KOPT-K1 (cell line): ENCODE data around the gene RBM10.

Source experiments
- H3K27ac ChIP-seq: fragments of 200-600 bp; sonication (generic); 2 replicates; pipeline ENCODE4 v1.5.1; 2016; ENCODE audit warnings: antibody characterized with exemption, mild to moderate bottlenecking, low read depth, low read length; ENCODE audit not compliant: poor library complexity, severe bottlenecking
- H3K36me3 ChIP-seq: fragments of 200-600 bp; sonication (generic); 2 replicates; pipeline ENCODE4 v1.5.1; 2017; ENCODE audit warnings: antibody characterized with exemption, mild to moderate bottlenecking, low read length, moderate library complexity; ENCODE audit not compliant: insufficient read depth
- H3K9me3 ChIP-seq: fragments of 200-600 bp; sonication (generic); 2 replicates; pipeline ENCODE4 v1.5.1; 2017; ENCODE audit warnings: antibody characterized with exemption, low read length, mild to moderate bottlenecking; ENCODE audit not compliant: insufficient read depth, poor library complexity, severe bottlenecking

RBM10 gene

DNA sequence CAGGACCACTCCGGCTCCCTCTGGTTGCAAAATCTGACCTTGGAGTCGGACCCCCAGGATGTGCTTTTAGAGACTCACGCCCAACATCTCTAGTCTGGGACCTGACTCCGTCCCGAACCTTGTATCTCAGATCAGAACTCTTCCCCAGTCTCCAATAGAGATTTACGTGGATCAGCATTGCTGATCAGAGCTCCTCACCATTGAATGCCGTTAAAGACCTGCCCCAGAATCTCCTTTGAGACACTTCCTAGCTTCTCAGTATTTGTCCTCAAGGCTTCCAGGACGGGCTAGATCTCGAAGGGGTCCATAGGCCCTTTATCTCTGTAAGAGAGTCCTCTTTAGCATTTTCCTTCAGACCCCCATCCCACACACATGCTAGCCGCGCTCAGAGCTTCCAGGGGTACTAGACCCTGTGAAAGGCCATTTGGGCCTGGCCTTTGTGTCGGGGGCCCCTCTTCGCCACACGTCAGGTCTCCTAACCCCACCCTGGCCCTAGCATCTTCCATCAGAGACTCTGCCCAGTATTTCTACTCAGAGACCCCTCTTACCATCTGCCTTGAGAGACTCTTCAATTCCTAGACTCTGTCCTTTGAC is 49.3 kb downstream of the RBM10 start:
- H3K9me3 ChIP-seq = no peaks in the 10 kb centered on the region
- peaks cover 39% of the 10 kb centered on the region for H3K36me3 ChIP-seq
- peak overlapping the region; percentile 93 for H3K27ac ChIP-seq

DNA sequence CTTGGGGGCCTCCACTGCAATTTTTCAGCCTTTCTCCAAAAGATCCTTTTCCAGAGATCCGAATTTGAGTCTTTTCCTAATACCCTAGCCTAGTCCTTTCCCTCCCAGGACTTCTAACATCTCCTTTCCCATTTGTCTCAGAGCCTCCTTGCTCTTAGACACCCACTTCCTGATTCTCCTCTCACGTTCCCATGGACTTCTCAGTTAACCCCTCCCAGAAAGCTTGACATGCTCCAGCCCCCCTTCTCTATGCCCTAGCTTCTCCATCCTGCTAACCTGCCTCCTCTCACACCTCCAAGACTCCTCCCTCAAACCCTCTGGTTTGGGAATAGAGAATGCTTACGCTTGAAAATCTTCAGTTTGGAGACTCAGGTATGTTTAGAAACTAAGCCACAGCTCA is 51.1 kb downstream of the RBM10 start:
- H3K36me3 ChIP-seq = peaks cover 56% of the 10 kb centered on the region

DNA sequence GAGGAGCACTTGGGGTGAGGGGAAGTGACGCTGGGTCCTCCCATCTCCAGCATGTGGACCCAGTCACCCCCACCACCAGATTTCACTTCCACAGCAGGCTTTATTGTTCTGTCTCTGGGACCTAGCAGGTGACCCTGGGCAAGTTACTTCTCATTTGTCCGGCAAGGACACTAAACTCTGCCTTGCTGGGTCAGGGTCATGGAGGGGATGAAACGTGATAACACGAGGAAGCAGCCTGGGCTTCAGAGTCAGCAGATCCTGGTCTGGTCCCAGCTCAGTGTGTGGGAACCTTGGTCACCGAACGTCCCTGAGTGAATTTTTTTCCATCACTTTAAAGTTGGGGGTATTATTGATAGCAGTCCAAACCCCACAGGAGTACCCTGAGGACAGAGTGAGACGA is 52.5 kb downstream of the RBM10 start:
- Histone ChIP-seq H3K9me3 (no peaks in the 10 kb centered on the region), H3K27ac (no peak overlapping the region), H3K36me3 (peaks cover 70% of the 10 kb centered on the region)

More for the DNA sequence above, 51.1 kb downstream of the RBM10 start:
- Histone ChIP-seq H3K9me3 (no peaks in the 10 kb centered on the region), H3K27ac (peak overlapping the region; percentile 21)

DNA sequence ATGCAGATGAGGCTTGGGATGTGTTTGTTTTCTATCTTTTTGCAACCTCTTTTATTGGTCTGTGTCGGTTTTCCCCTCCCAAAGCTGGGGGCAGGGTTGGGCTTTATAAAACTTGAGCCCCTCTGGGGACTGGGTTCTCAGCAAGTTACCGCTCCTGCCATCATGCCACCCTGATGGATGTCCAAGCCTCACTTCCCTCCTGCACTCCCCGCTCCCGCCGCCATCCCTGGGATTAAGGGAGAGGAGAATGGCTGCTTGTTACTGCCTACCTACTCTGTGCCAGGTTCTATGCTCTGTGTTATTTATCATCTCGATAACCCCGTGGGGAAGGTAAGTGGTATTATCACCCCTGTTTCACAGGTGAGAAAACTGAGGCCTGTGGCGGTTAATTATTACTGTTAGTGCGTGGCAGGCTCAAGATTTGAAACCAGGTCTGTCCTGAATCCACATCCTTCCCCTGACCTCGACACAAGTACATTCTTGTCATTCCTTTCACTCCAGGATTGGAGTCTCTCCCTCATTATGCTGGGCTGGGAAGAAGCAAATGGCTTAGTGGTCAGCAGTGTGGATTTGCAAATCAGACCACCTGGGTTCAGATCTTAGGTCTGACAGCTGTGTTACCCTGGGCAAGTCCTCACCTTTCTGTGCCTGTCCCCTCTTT is 53.1 kb downstream of the RBM10 start:
- Histone ChIP-seq H3K9me3 (no peaks in the 10 kb centered on the region), H3K36me3 (peaks cover 77% of the 10 kb centered on the region), H3K27ac (no peak overlapping the region)

DNA sequence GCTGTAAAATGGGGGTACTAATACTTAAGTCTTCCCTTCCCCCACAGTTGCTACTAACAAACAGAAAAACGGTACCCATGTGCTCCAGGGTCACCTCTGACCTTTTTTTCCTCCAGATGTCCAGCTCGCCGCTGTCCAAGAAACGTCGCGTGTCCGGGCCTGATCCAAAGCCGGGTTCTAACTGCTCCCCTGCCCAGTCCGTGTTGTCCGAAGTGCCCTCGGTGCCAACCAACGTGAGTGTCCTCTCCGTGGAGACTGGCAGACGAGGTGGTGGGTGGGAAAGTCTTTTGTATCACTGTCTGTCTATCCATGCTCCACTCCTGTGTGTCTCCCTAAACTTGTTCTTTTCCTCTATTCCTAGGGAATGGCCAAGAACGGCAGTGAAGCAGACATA is 53.7 kb downstream of the RBM10 start:
- Histone ChIP-seq H3K9me3 (no peaks in the 10 kb centered on the region), H3K27ac (no peak overlapping the region), H3K36me3 (peaks cover 82% of the 10 kb centered on the region)

DNA sequence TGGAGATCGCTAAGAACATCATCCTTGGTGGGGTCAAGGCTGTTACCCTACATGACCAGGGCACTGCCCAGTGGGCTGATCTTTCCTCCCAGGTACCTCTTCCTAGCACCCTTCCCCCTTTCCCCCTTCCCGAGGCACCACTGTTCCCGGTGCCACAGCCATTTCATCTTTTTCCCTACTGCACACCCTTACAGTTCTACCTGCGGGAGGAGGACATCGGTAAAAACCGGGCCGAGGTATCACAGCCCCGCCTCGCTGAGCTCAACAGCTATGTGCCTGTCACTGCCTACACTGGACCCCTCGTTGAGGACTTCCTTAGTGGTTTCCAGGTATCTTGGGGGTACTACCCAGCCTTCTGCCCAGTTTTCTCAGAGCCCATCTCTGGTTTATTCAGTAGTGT is 54.3 kb downstream of the RBM10 start:
- Histone ChIP-seq H3K36me3 (peaks cover 88% of the 10 kb centered on the region), H3K9me3 (no peaks in the 10 kb centered on the region), H3K27ac (no peak overlapping the region)

DNA sequence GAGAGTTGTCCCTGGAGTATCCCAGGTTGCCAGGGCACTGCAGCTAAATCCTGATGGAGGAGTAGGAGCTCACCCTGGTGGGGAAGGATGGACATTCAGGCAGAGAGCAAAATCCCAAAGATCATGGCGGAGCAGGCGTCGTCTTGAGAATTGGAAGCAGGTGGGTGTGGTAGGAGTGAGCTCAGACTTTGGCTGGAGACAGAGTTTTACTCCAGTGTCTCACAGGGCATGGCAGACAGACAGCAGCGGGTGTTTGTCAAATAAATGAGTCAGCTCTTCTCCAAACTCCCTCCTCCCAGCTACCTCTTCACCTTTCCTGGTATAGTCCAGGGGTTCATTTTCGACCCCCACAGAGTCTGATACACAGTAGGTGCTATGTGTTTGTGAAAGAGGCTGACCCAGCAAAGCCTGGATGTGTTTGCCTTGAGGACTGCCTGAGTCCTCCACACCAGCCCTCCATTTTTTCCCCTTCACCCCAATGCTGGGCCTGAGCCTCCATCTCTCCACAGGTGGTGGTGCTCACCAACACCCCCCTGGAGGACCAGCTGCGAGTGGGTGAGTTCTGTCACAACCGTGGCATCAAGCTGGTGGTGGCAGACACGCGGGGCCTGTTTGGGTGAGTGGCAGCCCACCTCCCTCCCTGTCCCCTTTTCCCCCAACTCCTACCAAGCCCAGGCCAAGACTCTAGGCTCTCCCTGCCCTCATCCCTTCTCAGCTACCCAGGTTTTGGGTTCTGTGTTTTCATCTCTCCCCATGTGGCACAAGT is 55.5 kb downstream of the RBM10 start:
- Histone ChIP-seq H3K27ac (no peak overlapping the region), H3K36me3 (peaks cover 99% of the 10 kb centered on the region), H3K9me3 (no peaks in the 10 kb centered on the region)

DNA sequence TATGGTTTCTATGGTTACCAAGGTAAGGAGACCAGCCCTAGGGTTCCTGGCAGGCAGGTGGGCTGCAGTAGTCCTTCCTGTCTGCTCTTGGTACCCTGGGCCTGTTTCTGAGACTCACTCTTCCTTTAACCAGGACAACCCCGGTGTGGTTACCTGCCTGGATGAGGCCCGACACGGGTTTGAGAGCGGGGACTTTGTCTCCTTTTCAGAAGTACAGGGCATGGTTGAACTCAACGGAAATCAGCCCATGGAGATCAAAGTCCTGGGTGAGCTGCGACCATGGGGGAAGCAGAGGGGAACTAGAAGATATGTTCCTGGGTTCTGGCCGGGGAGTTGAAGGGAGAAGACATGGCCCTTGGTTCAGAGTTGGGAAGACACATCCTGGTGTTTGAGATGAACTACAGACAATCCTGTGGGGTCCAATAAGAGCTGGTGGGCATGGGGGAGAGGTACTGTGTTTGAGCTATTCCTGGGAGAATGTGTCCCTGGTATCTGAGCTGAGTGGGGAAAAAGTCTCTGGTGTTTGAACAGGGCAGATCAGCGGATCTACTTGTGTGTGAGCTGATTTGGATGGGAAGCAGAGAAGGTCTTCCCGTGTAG is 56.4 kb downstream of the RBM10 start:
- Histone ChIP-seq H3K9me3 (no peaks in the 10 kb centered on the region), H3K36me3 (peaks cover 99% of the 10 kb centered on the region), H3K27ac (no peak overlapping the region)

DNA sequence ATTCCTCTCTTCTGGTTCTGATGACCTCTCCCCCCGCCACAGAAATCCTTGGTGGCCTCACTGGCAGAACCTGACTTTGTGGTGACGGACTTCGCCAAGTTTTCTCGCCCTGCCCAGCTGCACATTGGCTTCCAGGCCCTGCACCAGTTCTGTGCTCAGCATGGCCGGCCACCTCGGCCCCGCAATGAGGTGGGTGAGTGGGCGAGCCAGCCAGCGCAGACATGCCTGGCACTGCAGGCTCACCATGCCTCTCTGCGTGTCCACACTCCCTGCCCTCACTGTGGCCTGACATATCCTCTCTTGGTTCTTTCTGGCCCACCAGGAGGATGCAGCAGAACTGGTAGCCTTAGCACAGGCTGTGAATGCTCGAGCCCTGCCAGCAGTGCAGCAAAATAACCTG is 57.3 kb downstream of the RBM10 start:
- no peak overlapping the region for H3K27ac ChIP-seq
- H3K9me3 ChIP-seq = no peaks in the 10 kb centered on the region
- H3K36me3 ChIP-seq = peaks cover 99% of the 10 kb centered on the region

DNA sequence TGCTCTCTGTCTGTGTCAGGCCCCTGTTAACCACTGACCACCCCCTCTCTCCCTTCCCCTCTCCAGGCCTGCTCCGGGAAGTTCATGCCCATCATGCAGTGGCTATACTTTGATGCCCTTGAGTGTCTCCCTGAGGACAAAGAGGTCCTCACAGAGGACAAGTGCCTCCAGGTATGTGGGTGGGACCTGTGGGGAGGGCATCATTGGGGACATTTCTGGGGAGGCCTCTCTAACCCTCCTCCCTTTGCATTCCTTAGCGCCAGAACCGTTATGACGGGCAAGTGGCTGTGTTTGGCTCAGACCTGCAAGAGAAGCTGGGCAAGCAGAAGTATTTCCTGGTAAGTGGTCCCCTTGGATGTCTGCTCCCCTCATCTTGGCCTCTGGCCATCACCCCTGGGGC is 57.9 kb downstream of the RBM10 start:
- H3K27ac ChIP-seq = no peak overlapping the region
- peaks cover 99% of the 10 kb centered on the region for H3K36me3 ChIP-seq
- no peaks in the 10 kb centered on the region for H3K9me3 ChIP-seq

DNA sequence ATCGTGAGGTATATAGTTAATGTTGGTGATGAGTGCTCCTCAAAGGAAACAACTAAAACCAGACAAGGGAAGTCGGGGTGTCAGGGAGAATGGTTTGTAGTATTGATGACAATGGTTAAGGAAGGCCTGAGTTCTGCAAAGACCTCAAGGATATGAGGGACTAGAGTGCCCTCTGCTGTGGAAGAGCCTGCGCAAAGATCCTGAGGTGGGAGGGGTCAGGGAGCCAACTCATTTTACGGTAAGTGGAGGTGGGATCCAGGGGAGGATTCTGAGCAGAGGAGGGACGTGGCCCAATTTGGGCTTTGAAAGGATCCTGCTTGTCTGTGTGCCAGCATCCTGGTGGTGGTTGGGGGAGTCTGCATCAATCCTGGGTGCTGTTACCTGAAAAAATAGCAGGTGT is 59.9 kb downstream of the RBM10 start:
- Histone ChIP-seq H3K36me3 (peaks cover 100% of the 10 kb centered on the region), H3K27ac (no peak overlapping the region), H3K9me3 (no peaks in the 10 kb centered on the region)

DNA sequence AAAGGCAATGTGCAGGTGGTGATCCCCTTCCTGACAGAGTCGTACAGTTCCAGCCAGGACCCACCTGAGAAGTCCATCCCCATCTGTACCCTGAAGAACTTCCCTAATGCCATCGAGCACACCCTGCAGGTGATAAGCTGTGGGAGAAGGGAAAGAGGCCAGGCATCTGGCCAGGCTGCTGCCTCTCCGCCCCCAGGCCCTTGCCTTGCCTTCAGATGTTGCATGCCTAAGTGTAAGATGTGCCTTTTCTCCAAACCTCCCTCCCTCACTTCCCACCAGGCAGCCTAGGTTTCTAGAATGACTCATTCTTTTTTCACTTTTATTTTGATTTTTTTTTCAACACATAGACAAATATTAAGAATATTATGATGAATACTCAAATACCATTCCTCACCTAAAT is 61.3 kb downstream of the RBM10 start:
- Histone ChIP-seq H3K9me3 (no peaks in the 10 kb centered on the region), H3K27ac (no peak overlapping the region), H3K36me3 (peaks cover 100% of the 10 kb centered on the region)

DNA sequence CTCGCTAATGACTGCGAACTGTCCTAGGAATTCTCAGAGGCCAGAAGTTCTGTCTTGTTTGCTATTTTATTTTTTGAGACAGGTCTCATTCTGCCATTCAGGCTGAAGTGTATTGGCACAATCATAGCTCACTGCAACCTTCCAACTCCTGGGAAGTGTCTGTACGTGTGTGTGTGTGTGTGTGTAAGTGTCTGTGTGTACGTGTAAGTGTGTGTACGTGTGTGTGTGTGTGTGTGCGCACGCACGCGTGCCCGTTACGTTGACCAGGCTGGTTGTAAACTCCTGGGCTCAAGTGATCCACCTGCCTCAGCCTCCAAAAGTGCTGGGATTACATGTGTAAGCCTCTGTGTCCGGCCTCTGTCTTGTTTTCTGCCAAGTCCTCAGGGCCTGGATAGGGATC is 63.1 kb downstream of the RBM10 start:
- Histone ChIP-seq H3K9me3 (no peaks in the 10 kb centered on the region), H3K27ac (no peak overlapping the region), H3K36me3 (peaks cover 100% of the 10 kb centered on the region)

DNA sequence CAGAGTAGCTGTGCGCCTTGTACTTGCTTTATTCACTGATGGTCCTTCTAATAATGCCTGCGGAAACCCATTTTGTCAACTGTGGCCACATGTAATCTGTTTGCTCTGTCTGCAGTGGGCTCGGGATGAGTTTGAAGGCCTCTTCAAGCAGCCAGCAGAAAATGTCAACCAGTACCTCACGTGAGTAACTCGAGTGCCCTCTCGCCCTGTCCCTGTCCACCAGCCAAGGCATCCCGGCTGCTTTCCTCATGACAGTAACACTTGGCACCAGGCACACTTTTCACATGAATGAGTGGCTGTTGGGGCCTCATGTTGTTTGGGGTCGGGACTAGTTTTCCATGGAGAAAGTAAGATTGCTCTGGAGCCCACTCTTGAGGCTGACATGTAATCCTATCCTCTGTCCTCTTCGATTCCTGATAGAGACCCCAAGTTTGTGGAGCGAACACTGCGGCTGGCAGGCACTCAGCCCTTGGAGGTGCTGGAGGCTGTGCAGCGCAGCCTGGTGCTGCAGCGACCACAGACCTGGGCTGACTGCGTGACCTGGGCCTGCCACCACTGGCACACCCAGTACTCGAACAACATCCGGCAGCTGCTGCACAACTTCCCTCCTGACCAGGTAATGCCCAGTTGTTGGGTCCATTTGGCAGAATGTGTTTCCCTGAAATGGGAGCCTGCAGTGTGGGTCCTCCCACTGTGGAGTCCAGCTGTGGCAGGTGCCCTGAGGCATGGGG is 64.7 kb downstream of the RBM10 start:
- peaks cover 99% of the 10 kb centered on the region for H3K36me3 ChIP-seq
- H3K27ac ChIP-seq = no peak overlapping the region
- no peaks in the 10 kb centered on the region for H3K9me3 ChIP-seq
